ENCODE measurements around the gene KSR2.

KSR2 gene

DNA sequence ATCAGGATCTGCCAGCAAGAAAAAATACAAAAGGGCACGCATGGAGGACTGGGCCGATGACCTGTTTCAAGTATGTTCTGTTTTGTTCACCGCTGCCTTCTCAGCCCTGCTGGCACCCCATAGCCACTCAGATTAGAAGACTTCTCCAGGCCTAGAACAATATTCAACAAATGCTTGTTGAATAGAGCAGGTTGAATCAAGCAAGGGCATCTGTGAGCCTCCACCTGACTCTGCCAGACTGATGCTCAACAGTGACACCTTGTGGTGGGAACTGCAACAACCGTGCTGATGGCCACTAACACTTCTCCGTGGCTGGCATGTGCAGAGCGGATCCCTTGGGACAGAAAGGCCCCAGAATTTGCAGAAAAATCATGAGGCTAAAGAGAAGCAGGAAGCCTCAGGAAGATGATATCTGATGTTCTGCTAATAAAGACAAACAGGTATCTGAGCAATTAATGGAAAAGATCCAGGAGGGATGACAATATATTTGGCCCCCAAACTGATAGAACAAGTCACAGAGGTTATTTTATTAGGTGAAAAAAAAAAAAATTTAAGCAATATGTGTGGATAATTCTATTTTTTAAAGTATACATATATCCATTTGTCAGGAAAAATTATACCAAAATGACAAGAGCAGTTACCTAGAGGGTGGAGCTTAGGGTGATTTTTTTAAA, 114.3 kb downstream of the KSR2 start:
- no peak for DNase-seq

DNA sequence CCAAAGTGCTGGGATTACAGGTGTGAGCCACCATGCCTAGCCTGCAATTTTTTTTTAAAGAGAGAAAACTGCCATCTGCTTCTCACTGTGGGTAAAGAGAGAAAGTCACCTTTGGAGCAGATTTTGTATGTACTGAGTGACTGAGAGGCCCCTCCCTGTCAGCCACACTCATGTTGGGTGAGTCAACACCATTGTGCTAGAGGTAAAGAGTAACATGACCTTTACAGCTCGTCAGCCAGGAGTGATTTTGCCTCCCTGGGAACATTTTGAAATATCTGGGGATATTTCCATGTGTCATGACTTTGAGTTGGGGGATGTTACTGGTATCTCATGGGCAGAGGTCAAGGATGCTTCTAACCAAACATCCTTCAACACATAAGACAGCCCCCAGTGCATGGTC, 115.2 kb downstream of the KSR2 start:
- no peak for DNase-seq

DNA sequence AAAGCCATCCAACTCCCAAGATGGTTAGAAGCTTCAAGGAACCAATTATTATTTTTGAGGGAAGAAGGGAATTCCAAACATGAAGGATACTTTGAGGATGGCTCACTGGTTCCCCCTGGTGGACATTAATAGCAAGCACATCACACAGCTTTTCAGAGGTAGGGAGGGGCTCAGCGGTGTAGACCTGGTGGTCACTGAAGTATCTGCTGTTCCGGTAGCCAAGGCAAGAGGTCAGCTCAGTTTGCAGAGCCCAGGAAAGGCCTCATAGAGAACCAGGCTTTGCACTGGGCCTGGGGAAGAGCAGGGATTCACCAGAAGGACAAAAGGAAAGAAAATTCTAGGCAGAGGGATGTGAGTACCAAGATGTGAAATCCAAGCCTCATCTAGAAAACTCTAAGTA, 118.7 kb downstream of the KSR2 start:
- DNase-seq: peak; percentile 53

DNA sequence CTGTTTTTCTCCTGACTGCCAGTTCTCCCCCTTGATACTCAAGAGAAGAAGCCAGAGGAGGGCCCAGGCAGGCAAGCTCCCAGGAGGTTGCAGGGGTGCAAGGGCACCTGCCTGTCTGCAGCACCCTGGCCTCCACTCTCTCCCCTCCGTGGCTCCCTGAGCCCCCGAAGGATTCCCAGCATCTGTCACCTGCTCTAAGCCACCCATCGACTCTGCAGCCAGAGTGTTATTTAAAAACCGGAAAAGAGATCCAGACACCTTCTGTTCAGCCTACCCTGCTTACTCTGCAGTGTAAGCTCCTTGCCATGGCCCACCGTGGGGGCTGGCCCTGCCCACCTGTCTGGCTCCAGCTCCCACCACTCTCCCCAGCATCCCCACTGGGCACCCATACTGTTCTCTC, 121.4 kb downstream of the KSR2 start:
- DNase-seq: no peak

DNA sequence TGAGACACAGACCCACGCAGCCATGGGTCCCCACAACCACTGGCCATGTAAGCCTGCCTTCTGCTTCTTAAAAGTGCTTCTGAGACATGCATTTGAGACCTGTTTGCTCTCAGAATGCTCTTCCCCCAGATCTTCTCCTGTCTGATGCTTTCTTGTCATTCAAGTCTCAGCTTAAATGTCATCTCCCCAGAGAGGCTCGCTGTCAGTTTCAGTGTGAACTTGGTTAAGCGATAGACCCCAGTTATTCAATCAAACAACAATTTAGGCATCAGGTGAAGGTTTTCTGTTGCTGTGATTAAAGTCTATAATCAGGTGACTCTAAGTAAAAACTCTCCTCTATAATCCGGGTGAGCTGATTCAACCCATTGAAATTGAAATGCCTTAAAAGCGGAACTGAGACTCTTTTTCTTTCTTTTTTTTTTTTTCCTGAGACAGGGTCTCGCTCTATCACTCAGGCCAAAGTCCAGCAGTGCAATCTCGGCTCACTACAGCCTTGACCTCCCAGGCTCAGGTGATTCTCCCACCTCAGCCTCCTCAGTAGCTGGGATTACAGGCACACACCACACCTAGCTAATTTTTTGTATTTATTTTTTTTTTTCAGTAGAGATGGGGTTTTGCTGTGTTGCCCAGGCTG, 123.4 kb downstream of the KSR2 start:
- no peak for DNase-seq

DNA sequence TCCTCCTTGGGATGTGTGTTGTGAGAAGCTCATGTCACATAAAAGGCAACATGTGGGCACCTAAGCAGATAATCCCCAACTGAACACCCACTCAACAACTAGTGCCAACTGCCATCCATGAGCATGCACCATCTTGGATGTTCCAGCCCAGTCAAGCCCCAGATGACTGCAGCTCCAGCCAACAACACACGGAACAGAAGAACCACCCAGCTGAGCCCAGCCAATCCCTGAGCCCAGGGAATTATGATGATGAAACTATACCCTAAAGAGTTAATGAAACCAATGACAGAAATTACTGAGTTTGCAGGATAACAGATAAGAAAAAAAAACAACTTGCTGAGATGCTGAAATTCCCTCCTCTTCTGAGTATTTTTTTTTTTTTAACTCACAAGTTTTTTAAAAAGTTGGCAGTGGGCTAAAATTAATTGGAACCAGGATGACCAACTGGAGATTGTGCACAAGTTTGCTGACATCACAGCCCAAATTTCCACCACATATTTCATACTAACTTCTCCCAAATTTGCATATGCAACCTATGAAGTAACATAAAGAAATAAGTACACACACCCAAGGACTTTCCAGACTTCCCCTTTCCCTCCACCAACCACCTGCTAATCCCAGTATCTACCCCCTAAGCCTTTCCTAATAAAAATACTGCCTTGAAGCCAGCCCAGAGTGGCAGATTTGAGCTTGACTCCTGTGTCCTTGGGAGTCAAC, 124.5 kb downstream of the KSR2 start:
- DNase-seq: no peak

DNA sequence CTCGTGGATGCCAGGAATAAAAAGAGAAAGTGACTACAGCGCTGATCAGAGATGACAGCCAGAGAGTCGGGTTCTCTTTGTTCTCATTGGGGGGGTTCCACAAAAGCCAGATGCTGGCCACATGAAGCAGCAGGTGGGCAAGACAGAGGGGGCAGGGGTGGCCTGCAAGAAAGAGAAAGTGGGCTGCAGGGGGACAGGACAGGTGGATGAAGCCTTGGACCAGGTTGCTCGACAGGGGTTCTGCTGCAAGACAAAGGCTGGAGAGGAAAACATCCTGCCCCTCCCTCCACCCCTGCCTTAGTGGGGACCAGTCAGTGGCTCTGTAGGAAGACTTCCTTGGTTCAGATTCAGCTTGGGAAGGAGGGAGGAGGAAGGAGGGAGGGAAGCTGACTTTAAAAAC, 126.2 kb downstream of the KSR2 start:
- DNase-seq: no peak

DNA sequence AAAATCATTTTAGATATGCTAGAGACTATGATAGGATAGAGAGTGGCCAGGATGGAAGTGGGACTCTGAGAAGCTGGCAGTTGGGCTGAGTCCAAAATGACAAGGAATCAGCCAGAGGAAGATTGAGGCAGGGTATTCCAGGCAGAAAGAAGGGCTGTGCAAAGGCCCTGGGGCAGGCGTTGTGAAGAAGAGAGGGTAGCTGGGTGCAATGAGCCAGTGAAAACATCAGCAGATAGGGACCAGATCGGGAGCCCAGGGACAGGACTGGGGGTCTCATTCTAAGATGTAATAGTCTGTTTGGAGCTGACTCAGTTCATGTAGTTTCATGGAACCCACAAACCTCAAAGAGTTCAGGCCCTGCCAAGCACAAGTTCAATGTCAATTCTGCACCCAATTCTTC, 126.6 kb downstream of the KSR2 start:
- DNase-seq: no peak

DNA sequence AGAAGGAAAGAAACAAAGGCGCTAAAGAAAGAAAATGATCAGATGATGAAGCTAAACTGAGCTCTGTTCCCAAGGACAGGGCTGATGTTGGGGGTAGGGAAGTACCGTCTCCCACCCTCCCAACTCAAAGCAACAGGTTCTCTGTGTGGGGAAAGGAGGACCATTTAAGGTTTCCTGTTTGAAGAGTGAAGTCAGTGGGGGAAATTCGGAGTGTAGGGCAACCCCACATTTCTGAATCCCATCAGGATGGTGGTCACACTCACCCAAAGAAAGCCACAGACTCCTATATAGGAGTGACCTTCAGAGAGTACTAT, 131.1 kb downstream of the KSR2 start:
- no peak for DNase-seq

DNA sequence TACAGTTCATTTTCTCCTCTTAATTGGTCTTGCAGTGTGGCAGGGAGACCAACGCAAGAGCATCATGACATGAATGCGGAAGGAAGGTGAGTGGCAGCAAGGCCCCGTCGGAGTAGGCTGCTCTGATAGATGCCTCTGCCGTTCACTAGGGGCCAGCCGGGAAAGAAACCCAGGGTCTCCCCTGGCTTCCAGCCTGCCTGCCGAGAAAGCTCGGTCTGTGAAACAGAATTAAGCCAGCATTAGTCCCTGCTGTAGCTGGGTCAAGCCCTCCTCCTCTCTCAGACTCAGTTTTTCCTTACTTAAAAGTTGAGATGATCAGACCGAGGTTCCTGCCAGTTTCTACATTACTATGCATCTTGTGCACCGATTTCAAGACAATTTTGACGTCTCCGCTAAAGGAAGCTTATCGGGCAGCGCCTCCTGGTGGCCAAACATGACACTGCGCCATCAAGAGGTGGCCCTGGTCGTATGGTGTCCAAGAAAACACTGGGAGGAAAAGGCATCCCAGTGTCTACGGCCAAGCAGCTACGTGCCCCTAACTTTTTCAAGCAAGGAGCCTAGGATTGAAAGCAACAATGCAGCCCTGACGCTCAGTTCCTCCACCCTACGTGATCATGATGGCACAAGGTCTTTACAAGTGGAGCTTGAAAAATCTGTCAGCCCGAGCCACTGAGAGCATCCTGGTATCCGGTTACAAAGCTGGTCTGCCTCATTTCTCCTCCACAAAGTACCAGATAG, 131.6 kb downstream of the KSR2 start:
- DNase-seq: peak; percentile 79

DNA sequence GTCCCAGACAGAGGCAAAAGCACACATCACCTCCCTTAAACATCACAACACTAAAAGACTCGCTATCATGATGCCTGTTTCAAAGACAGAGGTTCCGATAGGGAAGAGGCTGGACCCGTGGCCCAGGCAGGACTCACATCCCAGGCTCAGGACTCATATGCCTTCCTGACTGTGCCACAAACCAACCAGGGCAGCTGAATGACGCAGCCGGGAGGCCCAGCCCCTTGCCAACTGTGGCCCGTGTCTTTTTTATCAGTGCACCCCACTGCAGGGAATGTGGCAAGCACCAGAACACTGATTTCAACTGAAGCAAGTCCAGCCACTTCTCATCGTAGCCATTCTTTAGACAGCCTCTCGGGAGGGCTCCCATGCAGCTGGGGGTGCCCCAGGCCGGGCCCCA, 132.3 kb downstream of the KSR2 start:
- DNase-seq: no peak

DNA sequence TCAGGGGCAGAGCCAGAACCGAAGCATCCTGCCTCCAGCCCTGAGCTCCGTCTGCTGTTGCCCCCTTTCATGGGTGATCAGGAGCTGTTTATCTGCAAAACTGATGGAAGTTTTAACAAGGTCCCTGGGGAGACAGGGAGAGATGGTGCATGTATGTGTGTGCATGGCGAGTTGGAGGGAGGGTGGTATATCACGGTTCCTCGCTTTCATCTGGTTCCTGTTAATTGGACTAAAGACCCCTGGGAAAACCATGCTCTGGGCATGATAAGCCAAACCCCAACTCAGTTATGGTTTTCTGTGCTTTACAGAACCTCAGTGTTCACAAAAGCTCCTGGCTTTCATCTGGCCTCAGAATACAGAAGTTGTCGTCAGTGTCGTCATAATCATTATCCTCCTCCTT, 133.6 kb downstream of the KSR2 start:
- no peak for DNase-seq

DNA sequence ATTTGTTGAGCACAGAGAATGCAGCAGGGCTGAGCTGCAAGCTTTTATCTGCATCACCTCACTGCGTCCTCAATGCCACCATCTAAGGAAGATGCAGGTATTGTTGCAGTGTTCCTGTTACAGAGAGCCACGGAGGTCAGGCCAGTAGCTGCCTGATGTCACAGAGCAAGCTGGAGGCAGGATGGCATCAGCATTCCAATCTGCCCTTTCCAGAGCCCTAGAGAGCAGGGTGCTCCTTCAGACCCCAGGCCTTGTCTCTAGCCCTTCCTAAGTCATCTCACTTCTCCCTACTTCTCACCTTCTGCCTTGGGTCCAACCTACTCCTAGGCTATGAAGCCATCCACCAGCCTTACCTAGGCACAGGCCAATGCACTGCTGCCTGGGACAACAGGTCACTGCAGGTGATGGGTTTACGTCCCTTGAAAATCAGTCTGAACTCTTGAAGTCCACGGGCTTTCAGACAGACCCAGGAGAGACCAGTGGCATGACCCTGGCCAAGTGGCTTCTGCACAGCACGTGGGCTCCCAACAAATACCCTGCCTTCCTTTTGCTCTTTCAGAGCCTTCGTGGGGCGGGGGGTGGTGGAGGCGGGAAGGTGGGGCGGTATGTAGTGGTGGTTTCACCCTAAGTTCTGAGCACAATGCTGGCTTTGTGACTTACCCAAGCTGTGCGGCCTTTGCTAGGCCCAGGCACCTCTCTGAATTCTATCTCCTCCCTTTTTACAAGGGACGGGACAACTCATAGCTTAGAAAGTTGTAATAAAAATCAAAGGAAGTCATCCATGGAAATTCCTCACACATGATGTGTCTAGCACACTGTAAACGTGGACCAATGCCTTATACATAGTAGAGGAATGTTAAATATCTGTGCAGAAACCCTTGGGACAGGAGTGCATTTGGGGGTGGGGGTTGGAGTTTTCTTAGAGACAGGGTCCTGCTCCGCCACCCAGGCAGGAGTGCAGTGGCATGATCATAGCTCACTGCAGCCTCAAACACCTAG, 136.0 kb downstream of the KSR2 start:
- DNase-seq: peak; percentile 85

DNA sequence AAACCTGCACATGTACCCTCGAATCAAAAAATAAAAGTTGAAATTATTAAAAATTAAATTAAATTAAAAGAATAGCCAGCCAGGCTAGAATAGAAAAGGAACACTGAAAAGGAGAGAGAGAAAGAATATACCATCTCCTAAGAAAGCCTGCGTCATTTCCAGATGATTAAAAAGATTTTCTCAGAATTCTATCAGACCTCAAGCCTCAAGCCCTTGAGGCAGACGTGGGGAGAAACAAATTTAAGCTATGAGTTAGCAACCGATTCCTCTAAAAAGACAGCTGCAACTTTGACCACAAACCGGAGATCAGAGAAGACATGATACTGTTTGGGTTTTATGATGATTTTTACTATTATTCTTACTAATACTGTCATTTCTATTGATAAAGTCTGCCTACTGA, 138.3 kb downstream of the KSR2 start:
- DNase-seq: peak; percentile 37

DNA sequence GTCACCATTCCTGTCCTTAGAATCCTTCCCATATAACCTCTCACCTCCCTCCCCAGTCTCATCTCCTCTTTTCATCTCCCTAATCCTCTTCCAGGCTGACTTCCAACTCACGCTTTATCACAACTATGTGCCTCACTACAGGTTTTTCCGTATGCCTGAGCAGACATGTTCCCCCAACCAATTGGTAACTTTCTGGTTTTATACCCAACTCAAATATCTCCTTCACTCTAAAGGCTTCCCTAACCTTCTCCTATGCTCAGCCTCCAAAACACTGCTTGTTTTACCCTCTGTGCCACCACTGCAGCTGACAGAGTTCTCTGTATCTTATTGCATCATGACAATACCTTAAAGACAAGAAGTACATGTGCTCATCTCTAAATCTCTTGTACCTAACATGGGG, 139.7 kb downstream of the KSR2 start:
- DNase-seq: no peak

DNA sequence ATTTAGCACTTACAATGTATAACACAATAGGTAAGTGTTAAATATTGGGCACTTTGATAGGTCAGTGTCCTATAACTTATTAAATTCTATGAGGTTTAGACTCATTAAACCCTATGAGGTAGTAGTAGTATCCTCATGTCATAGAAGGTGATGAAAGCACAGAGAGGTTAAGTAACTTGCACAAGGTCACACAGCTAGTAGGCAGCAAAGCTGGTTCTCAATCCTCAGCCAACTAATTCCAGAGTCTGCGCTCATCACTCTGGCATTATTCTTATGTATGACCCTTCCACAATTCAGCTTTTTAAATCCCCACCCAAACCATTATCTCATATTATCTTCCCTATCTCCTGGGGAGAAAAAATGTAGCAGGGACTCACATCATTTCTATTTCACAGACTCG, 141.1 kb downstream of the KSR2 start:
- no peak for DNase-seq

DNA sequence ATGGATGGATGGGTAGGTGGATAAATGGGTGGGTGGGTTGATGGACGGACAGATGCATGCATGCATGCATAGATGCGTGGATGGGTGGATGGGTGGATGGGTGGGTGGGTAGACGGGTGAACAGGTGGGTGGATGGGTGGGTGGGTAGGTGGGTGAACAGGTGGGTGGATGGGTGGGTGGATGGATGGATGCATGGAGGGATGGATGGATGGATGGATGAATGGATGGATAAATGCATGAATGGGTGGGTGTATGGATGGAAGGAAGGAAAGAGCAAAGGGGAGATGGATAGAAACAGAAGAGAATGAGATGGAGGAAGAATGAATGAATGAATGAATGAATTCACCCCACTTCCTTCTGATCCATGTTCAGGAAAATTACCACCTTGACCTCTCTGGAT, 143.0 kb downstream of the KSR2 start:
- DNase-seq: no peak

DNA sequence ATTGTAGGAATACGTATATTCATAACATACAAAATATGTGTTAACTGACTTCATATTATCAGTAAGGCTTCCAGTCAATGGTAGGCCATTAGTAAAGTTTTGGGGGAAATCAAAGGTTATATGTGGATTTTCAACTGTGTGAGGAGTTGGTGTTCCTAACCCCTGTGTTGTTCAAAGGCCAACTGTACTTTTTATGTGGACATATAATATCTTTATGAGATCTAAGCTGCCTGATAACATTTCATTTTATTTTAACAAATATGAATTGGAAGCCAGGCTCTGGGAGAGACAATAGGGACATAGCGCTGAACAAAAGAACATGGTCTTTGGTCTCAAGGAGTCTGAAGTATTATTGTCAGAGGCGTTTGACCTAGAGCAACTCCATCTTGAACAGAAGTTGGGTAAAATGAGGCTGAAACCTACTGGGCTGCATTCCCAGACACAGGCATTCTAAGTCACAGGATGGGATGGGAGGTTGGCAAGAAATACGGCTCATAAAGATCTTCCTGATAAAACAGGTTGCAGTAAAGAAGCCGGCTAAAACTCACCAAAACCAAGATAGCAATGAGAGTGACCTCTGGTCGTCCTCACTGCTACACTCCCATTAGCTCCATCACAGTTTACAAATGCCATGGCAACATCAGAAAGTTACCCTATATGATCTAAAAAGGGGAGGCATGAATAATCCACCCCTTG, 147.2 kb downstream of the KSR2 start:
- no peak for DNase-seq

DNA sequence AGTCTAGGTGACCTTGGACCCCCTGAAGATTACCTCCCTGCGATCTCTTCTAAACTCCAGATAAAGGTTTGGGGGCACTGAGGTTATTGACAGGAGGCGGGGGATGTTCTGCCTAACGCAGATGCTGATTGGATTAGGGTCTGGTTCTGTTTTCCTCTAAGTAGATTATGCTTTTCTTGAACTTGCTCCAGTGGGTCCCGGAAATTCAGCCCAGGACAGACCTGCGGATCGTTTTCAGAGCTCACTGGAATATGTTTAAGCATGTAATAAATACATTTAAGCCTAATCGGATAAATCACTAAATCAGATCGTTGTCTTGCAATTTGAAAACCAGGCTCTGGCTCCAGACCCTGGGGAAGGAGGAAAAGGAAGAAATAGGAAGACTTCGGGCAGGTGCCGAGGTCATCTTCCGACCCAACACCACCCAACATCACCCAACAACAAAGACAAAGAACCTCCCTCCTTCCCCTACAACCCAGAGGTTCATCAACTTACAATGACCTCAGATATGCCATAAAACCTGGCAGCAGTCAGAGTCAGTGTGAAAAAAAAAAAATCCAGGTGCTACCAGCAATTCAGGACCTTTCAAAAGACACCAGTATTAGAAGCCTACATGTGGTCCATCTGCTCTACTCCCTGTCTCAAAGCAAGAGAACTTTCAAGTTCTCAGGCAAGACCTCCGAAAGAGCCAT, 148.4 kb downstream of the KSR2 start:
- DNase-seq: no peak

DNA sequence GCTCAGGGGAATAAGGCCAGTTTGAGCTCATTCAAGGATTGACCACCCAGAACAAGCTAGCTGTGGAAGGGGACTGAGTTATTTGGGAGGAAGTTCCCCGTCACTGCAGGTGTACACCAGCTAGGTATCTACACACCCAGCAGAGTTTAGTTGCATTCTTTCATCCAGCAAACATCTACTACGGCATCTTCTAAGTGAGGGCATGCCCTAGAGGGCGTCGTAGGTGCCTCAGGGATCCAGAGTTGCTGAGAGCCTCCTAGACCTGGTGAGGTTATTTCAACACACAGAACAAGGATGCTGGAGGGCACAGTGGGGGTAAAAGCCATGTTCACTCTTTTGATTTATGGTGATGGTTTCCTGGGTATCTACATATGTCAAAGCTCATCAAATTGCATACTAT, 149.6 kb downstream of the KSR2 start:
- DNase-seq: no peak

DNA sequence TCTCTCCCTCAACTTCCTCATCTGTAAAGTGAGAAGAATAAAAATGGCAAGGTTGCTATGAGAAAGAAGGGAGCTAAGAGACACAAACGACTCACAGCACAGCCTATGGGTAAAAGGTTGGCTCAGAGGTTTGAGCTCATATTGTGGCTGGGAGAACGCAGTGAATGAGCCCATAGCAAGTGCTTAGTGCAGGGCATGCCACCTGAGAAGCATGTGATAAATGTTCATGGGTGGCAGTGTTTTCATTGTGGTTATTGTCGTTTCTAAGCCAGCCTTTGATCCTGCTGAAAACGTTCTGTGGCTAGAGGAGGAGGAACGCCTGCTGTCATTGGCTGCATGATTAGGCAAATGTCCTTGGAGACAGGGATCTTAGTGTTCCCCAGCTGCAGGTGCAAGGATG, 150.4 kb downstream of the KSR2 start:
- DNase-seq: no peak

All from fibroblast of upper back skin (primary cell).